HepG2 (cell line): Measurements from ENCODE around the gene CHTF8. TPM values are rescaled to one million over a fixed set of nuclear protein-coding genes. Genes with fewer than 3 reads are reported as not detected.

Experiments
- CHD4 ChIP-seq: fragments of 200-600 bp; sonication (generic); IDR thresholded peaks from 2 replicates; pipeline ENCODE4 v1.7.0; 2017; ENCODE audit warnings: mild to moderate bottlenecking, low read length, borderline replicate concordance
- DR1 ChIP-seq: sonication (generic); formaldehyde crosslinking; IDR thresholded peaks from 2 replicates; pipeline ENCODE4 v1.8.0; 2021; ENCODE audit warnings: mild to moderate bottlenecking, missing genetic modification reagents, inconsistent platforms
- FOXC1 ChIP-seq: sonication (generic); formaldehyde crosslinking; IDR thresholded peaks from 2 replicates; pipeline ENCODE4 v1.8.0; 2022; ENCODE audit warnings: mild to moderate bottlenecking, missing genetic modification reagents, borderline replicate concordance
- FOXM1 ChIP-seq: sonication (generic); formaldehyde crosslinking; IDR thresholded peaks from 2 replicates; pipeline ENCODE4 v1.5.0; 2020; ENCODE audit warnings: missing genetic modification reagents
- GPN1 ChIP-seq: sonication (generic); formaldehyde crosslinking; IDR thresholded peaks from 2 replicates; pipeline ENCODE4 v1.5.1; 2020; ENCODE audit warnings: missing genetic modification reagents, borderline replicate concordance
- HNRNPUL1 ChIP-seq: fragments of 200-400 bp; formaldehyde crosslinking; IDR thresholded peaks from 2 replicates; pipeline ENCODE4 v1.6.1; 2017; ENCODE audit warnings: low read depth, mild to moderate bottlenecking, low read length, moderate library complexity
- IRX3 ChIP-seq: sonication (generic); formaldehyde crosslinking; IDR thresholded peaks from 2 replicates; pipeline ENCODE4 v1.8.1; 2023; ENCODE audit warnings: mild to moderate bottlenecking, low read depth, missing genetic modification reagents, borderline replicate concordance
- KAT2B ChIP-seq: fragments of 150-350 bp; IDR thresholded peaks from 2 replicates; pipeline ENCODE4 v1.6.1; 2014; ENCODE audit warnings: low read depth, low read length, borderline replicate concordance
- KMT2B ChIP-seq: IDR thresholded peaks from 2 replicates; pipeline ENCODE4 v1.6.1; 2016; ENCODE audit warnings: missing genetic modification reagents, missing compliant biosample characterization
- RBFOX2 ChIP-seq: fragments of 200-400 bp; formaldehyde crosslinking; IDR thresholded peaks from 2 replicates; pipeline ENCODE4 v1.6.1; 2017; ENCODE audit warnings: low read depth, mild to moderate bottlenecking, low read length
- RXRB ChIP-seq: IDR thresholded peaks from 2 replicates; pipeline ENCODE4 v1.6.1; 2016; ENCODE audit warnings: borderline replicate concordance, missing genetic modification reagents, missing compliant biosample characterization
- SIX4 ChIP-seq: sonication (generic); formaldehyde crosslinking; IDR thresholded peaks from 2 replicates; pipeline ENCODE4 v1.4.0; 2020; ENCODE audit warnings: missing genetic modification reagents
- TCF7 ChIP-seq: sonication (generic); IDR thresholded peaks from 2 replicates; pipeline ENCODE4 v1.6.1; 2016; ENCODE audit warnings: antibody characterized with exemption, low read depth
- TOE1 ChIP-seq: sonication (generic); formaldehyde crosslinking; IDR thresholded peaks from 2 replicates; pipeline ENCODE4 v1.4.0; 2020; ENCODE audit warnings: mild to moderate bottlenecking, missing genetic modification reagents
- ZC3H13 ChIP-seq: sonication (generic); formaldehyde crosslinking; IDR thresholded peaks from 2 replicates; pipeline ENCODE4 v1.8.1; 2023; ENCODE audit warnings: mild to moderate bottlenecking, missing genetic modification reagents, moderate library complexity
- ZFP90 ChIP-seq: sonication (generic); formaldehyde crosslinking; IDR thresholded peaks from 2 replicates; pipeline ENCODE4 v1.8.0; 2022; ENCODE audit warnings: missing genetic modification reagents, mild to moderate bottlenecking, inconsistent platforms, borderline replicate concordance
- ZNF570 ChIP-seq: sonication (generic); formaldehyde crosslinking; IDR thresholded peaks from 2 replicates; pipeline ENCODE4 v1.4.0; 2020; ENCODE audit warnings: mild to moderate bottlenecking, missing genetic modification reagents, borderline replicate concordance
- polyA plus RNA-seq, 8 experiments: library from polyadenylated mRNA; depleted of rRNA in 3 of 8; stranded (reverse) in 7 of 8; unstranded in 1 of 8; fragments of >200 nt; fragmentation: Illumina TruSeq in 4 of 8; extraction: Trizol in 4 of 8; gene quantifications; 2 replicates each; pipeline versions ENCODE4 v1.2.1 to v1.2.3, GENCODE V29; 2011 to 2016; ENCODE audit warnings: low read depth in 4 of 8, missing spikeins in 1 of 8, mixed read lengths in 1 of 8; ENCODE audit not compliant: insufficient read depth in 1 of 8
- total RNA-seq, 5 experiments: library from RNA; depleted of rRNA; stranded (reverse); fragments of >200 nt; fragmentation: Illumina TruSeq; extraction: Trizol; gene quantifications; 2 replicates each; pipeline ENCODE4 v1.2.3, GENCODE V29; 2016; ENCODE audit warnings: low read depth in 1 of 5
- TF ChIP-seq, protein P1 (sequence below): sonication (generic); formaldehyde crosslinking; IDR thresholded peaks from 2 replicates; pipeline ENCODE4 v1.4.0; 2020; ENCODE audit warnings: missing genetic modification reagents, borderline replicate concordance
- TF ChIP-seq, protein P2 (sequence below): sonication (generic); formaldehyde crosslinking; IDR thresholded peaks from 2 replicates; pipeline ENCODE4 v1.5.1; 2020; ENCODE audit warnings: mild to moderate bottlenecking, missing genetic modification reagents
- TF ChIP-seq, protein P3 (sequence below): sonication (generic); formaldehyde crosslinking; IDR thresholded peaks from 2 replicates; pipeline ENCODE4 v1.5.1; 2020; ENCODE audit warnings: missing genetic modification reagents, mild to moderate bottlenecking, borderline replicate concordance

Gene CHTF8
- total and polyA plus RNA-seq, 2 of the 13 experiments (the other 11 are each of a cell fraction or from before 2014, with no cell fraction given): 37.2 to 67.5 TPM

DNA sequence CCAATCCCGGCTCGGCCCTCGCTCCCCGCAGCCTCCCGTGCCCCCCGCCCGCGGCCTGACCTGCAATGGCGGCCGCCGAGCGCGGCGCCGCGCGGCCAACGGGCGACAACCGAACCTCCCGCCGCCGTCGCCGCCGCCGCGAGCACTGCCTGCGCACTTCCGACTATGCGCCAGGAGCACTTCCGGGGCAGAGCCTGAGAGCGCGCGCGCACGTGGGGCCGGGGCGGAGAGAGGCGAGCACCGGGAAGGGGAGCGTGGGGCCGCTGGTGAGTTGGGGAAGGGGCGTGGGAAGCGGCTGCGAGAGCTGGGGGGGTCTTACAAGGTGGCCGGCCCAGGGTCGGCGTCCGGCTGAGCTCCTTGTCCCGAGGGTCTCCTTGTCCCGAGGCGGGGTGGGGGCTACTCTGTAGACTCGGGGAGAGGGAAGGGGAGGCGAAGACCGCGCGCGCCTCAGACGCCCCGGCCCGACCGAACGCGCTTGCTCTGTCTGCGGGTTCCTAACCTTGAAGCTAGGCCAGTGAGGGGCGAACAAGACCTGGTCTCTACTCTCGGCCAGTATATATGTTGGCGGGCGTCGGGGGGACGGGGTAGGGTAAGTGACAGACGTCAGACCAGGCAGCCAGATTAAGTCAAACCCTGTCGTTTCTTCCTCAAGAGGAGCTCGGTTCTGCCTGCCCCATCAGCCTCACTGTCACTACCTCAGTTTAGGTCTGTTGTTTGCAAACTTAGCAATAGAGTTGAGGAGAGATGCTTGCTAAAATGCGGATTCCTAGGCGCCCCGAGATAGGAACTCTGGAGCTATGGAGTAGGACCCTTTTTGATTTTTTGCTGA is at the start of gene CHTF8, which contains the start of gene UTP4 (continued):
- no peak for TF ChIP-seq ZNF570 (CRISPR knock-in tag)
- TF ChIP-seq, protein P1, sequence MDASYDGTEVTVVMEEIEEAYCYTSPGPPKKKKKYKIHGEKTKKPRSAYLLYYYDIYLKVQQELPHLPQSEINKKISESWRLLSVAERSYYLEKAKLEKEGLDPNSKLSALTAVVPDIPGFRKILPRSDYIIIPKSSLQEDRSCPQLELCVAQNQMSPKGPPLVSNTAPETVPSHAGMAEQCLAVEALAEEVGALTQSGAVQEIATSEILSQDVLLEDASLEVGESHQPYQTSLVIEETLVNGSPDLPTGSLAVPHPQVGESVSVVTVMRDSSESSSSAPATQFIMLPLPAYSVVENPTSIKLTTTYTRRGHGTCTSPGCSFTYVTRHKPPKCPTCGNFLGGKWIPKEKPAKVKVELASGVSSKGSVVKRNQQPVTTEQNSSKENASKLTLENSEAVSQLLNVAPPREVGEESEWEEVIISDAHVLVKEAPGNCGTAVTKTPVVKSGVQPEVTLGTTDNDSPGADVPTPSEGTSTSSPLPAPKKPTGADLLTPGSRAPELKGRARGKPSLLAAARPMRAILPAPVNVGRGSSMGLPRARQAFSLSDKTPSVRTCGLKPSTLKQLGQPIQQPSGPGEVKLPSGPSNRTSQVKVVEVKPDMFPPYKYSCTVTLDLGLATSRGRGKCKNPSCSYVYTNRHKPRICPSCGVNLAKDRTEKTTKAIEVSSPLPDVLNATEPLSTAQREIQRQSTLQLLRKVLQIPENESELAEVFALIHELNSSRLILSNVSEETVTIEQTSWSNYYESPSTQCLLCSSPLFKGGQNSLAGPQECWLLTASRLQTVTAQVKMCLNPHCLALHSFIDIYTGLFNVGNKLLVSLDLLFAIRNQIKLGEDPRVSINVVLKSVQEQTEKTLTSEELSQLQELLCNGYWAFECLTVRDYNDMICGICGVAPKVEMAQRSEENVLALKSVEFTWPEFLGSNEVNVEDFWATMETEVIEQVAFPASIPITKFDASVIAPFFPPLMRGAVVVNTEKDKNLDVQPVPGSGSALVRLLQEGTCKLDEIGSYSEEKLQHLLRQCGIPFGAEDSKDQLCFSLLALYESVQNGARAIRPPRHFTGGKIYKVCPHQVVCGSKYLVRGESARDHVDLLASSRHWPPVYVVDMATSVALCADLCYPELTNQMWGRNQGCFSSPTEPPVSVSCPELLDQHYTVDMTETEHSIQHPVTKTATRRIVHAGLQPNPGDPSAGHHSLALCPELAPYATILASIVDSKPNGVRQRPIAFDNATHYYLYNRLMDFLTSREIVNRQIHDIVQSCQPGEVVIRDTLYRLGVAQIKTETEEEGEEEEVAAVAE: no peak; the same call in 1 of the 2 replicates
- no peak for TF ChIP-seq FOXM1 (CRISPR knock-in tag)
- TF ChIP-seq TCF7: no peak
- TF ChIP-seq TOE1 (CRISPR knock-in tag): no peak
- peak; percentile 25; the same call in 1 of the 2 replicates for TF ChIP-seq SIX4
- TF ChIP-seq ZFP90 (CRISPR knock-in tag): peak; percentile 88; the same call in 1 of the 2 replicates
- peak; percentile 74; the same call in 1 of the 2 replicates for TF ChIP-seq DR1 (CRISPR knock-in tag)
- TF ChIP-seq, protein P2, sequence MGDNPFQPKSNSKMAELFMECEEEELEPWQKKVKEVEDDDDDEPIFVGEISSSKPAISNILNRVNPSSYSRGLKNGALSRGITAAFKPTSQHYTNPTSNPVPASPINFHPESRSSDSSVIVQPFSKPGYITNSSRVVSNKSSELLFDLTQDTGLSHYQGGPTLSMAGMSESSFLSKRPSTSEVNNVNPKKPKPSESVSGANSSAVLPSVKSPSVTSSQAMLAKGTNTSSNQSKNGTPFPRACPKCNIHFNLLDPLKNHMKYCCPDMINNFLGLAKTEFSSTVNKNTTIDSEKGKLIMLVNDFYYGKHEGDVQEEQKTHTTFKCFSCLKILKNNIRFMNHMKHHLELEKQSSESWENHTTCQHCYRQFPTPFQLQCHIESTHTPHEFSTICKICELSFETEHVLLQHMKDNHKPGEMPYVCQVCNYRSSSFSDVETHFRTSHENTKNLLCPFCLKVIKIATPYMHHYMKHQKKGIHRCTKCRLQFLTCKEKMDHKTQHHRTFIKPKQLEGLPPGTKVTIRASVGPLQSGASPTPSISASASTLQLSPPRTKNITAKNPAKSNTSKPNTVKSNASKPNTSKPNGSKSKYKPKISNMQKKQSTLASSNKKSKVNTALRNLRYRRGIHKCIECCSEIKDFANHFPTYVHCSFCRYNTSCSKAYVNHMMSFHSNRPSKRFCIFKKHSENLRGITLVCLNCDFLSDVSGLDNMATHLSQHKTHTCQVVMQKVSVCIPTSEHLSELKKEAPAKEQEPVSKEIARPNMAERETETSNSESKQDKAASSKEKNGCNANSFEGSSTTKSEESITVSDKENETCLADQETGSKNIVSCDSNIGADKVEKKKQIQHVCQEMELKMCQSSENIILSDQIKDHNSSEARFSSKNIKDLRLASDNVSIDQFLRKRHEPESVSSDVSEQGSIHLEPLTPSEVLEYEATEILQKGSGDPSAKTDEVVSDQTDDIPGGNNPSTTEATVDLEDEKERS (CRISPR knock-in tag): peak; percentile 59; the same call in 1 of the 2 replicates
- TF ChIP-seq GPN1 (CRISPR knock-in tag): peak; percentile 52; the same call in 1 of the 2 replicates
- TF ChIP-seq FOXC1 (CRISPR knock-in tag): peak; percentile 61; the same call in 1 of the 2 replicates
- TF ChIP-seq, protein P3, sequence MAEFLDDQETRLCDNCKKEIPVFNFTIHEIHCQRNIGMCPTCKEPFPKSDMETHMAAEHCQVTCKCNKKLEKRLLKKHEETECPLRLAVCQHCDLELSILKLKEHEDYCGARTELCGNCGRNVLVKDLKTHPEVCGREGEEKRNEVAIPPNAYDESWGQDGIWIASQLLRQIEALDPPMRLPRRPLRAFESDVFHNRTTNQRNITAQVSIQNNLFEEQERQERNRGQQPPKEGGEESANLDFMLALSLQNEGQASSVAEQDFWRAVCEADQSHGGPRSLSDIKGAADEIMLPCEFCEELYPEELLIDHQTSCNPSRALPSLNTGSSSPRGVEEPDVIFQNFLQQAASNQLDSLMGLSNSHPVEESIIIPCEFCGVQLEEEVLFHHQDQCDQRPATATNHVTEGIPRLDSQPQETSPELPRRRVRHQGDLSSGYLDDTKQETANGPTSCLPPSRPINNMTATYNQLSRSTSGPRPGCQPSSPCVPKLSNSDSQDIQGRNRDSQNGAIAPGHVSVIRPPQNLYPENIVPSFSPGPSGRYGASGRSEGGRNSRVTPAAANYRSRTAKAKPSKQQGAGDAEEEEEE (CRISPR knock-in tag): no peak
- peak; percentile 21; the same call in 1 of the 2 replicates for TF ChIP-seq RXRB (CRISPR knock-in tag)
- no peak for TF ChIP-seq CHD4
- TF ChIP-seq ZC3H13: 0 out of 2 replicates have a peak, but pooled peaks have one; percentile 46
- TF ChIP-seq RBFOX2: peak; percentile 99
- no peak for TF ChIP-seq HNRNPUL1
- peak; percentile 94 for TF ChIP-seq KMT2B (CRISPR knock-in tag)
- peak; percentile 9; the same call in 1 of the 2 replicates for TF ChIP-seq IRX3
- TF ChIP-seq KAT2B: no peak
